Epithelial cell of proximal tubule (primary cell): ENCODE data around the gene STX16. TPM values are rescaled to one million over a fixed set of nuclear protein-coding genes. Genes with fewer than 3 reads are reported as not detected.

Experiments used
- DNase-seq: peaks from one replicate; pipeline ENCODE4 v3.0.0-alpha.2; 2011; ENCODE audit warnings: low read depth
- H3K4me3 ChIP-seq: 2 replicates; pipeline ENCODE4 v1.5.1; 2011; ENCODE audit warnings: low read depth, mild to moderate bottlenecking, low read length
- CTCF ChIP-seq: conservative IDR thresholded peaks from 2 replicates; pipeline ENCODE4 v1.5.1; 2012; ENCODE audit warnings: low read depth, mild to moderate bottlenecking, low read length
- total RNA-seq: library from RNA; depleted of rRNA; stranded (reverse); fragments of >200 nt; gene quantifications from 2 replicates; pipeline ENCODE4 v1.2.3, GENCODE V29; 2015

Gene STX16
- total RNA-seq, 1 donor from 2014 or later, result 14.4 TPM

DNA sequence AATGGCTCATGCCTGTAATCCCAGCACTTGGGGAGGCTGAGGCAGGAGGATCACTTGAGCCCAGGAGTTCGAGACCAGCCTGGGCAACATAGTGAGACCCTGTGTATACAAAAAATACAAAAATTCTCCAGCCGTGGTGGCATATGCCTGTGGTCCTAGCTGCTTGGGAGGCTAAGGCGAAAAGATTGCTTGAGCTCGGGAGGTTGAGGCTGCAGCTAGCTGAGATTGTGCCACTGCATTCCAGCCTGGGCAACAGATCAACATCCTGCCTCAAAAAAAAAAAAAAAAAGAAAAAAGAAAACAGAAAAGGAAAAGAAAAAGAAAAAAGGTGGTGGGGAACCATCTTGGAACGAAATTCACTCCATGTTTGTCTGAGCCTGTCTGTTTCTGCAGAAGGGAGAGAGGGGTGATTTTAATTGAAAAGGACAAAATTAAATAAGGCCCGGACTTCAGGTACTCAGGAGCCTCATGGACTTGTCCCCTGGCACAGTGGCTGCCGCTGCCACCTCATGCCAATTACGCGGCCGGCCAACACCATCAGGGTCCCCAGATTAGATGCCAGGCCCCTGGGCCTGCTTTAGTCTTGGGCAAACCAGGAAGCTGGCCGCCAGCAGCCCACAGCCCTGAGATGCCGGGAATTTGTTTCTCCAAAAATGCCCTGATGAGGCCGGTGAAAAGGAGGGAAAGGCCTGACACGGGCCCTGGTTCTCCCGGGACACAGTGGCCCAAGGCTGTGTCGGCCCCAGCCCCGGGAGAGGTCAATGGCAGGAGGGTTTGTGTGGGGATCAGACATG is 37.8 kb upstream of the STX16 start:
- DNase-seq, result no peak
- no peak overlapping the region for H3K4me3 ChIP-seq
- TF ChIP-seq CTCF, result no peak

GRCh38 chr20:58614366-58614765 is 36.7 kb upstream of the STX16 start:
- no peak for TF ChIP-seq CTCF
- no peak overlapping the region for H3K4me3 ChIP-seq
- no peak for DNase-seq

DNA sequence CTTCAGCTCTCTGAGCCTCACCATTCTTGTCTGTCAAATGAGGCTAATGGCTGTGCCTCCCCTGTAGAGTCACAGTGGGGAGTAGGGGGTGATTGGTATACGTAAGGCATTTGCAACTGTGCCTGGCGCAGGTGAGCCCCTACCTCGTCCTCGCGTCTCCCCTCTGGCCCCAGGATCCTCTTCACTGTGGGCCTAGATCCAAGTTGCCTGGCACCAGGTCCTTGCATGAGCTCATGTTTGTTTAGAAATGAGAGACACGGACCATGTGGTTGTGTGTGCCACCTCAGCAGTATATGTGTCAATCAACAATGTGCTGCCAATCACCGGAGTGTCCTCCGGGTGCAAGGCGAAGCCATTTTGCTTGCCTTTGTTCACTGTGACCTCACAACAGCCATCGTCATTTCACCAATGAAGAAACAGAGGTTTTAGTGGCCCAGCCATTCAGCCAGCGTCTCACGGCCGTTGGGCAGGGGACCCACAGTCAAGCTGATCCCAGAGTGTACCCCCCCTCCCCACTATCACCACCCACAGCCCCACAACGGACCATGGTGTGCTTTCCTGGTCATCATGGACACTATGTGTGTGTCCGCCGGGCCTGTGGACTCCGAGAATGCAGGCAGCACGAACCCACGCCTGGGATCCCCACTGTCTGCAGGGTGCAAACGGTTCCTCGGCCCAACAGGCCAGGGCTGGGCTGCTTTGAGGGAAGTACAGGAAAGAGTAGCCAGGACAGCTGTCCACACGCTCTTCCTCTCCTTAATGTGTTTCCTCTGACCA is 35.9 kb upstream of the STX16 start:
- no peak for DNase-seq
- no peak overlapping the region for H3K4me3 ChIP-seq
- no peak for TF ChIP-seq CTCF

- no peak overlapping the region for H3K4me3 ChIP-seq
- no peak for TF ChIP-seq CTCF
- no peak for DNase-seq
Measured at GRCh38 chr20:58616411-58616810, 34.7 kb upstream of the STX16 start.

GRCh38 chr20:58617158-58617557 is 33.9 kb upstream of the STX16 start:
- DNase-seq, result no peak
- no peak overlapping the region for H3K4me3 ChIP-seq
- TF ChIP-seq CTCF, result no peak

DNA sequence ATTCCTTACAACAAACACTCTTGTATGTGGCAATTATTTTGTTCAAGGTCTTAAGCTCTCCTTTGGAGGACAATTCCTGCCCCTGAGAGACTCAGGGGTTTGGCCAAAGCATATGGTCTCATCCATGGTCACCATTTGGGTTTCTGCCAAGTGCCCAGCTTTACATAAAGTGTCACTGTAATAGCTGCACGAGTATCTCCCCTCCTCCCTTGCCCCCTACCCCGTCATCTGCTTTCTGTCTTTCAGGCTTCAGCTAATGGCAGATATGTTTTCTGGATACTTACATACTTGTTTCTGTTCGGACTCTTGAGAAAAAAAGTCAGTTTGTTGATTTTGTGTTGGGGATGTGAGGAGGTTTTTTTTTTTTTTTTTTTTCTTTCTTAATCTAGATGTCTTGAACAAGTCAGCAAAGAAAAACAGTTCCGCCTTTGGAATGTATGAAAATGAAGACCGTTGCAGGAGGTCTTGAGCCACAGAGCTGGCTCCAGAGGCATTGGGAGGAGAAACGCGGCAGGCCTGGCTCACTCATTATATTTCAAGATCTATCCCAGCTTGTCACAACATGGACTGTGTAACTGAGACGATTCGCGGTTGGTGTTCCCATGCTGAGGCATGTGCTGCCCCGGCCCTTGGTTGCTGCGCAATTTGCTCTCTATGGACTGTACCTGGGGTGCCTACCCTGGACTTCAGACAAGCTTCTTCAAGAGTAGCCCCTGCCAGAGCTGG is 32.6 kb upstream of the STX16 start:
- TF ChIP-seq CTCF, result no peak
- no peak for DNase-seq
- no peak overlapping the region for H3K4me3 ChIP-seq
